Activated CD4-positive, alpha-beta memory T cell treated with anti-CD3 and anti-CD28 coated beads, Interleukin-2, amount 10 ng/mL, durations not matched to agents 7 days and 5 days (primary cell): ENCODE data around the gene RING1. TPM values are rescaled to one million over a fixed set of nuclear protein-coding genes. Genes with fewer than 3 reads are reported as not detected.

ENCODE experiments used
- CTCF ChIA-PET: fragments of 350-600 bp; sonication (Branson Sonifier 250); formaldehyde crosslinking; loops from one replicate; lab custom pipeline; 2021; ENCODE audit warnings: antibody characterized with exemption, inconsistent platforms; lab: Charles Lee
- POLR2A ChIA-PET: fragments of 350-600 bp; sonication (Branson Sonifier 250); formaldehyde crosslinking; loops from one replicate; lab custom pipeline; 2021; ENCODE audit warnings: antibody characterized with exemption; lab: Charles Lee
- DNase-seq: peaks from one replicate; pipeline ENCODE4 v3.0.0-alpha.2; 2020
- H3K27ac Mint-ChIP-seq: one replicate; pipeline ENCODE4 v1.8.0; 2021; ENCODE audit warnings: mild to moderate bottlenecking, mixed read lengths
- H3K27me3 Mint-ChIP-seq: one replicate; pipeline ENCODE4 v1.8.0; 2021; ENCODE audit warnings: mixed read lengths
- H3K36me3 Mint-ChIP-seq: one replicate; pipeline ENCODE4 v1.8.0; 2021; ENCODE audit warnings: low read depth, mixed read lengths
- H3K4me1 Mint-ChIP-seq: one replicate; pipeline ENCODE4 v1.8.0; 2021; ENCODE audit warnings: mixed read lengths
- H3K4me3 Mint-ChIP-seq: one replicate; pipeline ENCODE4 v1.8.0; 2021; ENCODE audit warnings: mild to moderate bottlenecking, mixed read lengths
- H3K9me3 Mint-ChIP-seq: one replicate; pipeline ENCODE4 v1.8.0; 2021; ENCODE audit warnings: mixed read lengths
- total RNA-seq, 2 experiments: library from RNA; stranded (reverse); gene quantifications; one replicate each; pipeline ENCODE4 v1.2.3, GENCODE V29; 2021

Gene RING1
- total RNA-seq, 2 experiments from 2014 or later: 29.7 to 32.1 TPM

GRCh38 chr6:33175436-33176069 is 32.7 kb upstream of the RING1 start:
- ChIA-PET POLR2A (no interaction called here), CTCF (no interaction called here)

GRCh38 chr6:33176906-33177305 is 31.4 kb upstream of the RING1 start:
- no peak for DNase-seq
- no peaks in the 10 kb centered on the region for H3K4me1 Mint-ChIP-seq
- H3K9me3 Mint-ChIP-seq: no peaks in the 10 kb centered on the region
- no peak overlapping the region for H3K4me3 Mint-ChIP-seq
- ChIA-PET POLR2A (no interaction called here), CTCF (no interaction called here)
- H3K27me3 Mint-ChIP-seq: peaks cover 5% of the 10 kb centered on the region
- no peak overlapping the region for H3K27ac Mint-ChIP-seq
- H3K36me3 Mint-ChIP-seq: no peaks in the 10 kb centered on the region

More at GRCh38 chr6:33175436-33176069, 32.7 kb upstream of the RING1 start:
- DNase-seq: no peak
- H3K9me3 Mint-ChIP-seq: no peaks in the 10 kb centered on the region
- H3K4me3 Mint-ChIP-seq: no peak overlapping the region
- peaks cover 5% of the 10 kb centered on the region for H3K27me3 Mint-ChIP-seq
- no peak overlapping the region for H3K27ac Mint-ChIP-seq
- no peaks in the 10 kb centered on the region for H3K36me3 Mint-ChIP-seq
- no peaks in the 10 kb centered on the region for H3K4me1 Mint-ChIP-seq

DNA sequence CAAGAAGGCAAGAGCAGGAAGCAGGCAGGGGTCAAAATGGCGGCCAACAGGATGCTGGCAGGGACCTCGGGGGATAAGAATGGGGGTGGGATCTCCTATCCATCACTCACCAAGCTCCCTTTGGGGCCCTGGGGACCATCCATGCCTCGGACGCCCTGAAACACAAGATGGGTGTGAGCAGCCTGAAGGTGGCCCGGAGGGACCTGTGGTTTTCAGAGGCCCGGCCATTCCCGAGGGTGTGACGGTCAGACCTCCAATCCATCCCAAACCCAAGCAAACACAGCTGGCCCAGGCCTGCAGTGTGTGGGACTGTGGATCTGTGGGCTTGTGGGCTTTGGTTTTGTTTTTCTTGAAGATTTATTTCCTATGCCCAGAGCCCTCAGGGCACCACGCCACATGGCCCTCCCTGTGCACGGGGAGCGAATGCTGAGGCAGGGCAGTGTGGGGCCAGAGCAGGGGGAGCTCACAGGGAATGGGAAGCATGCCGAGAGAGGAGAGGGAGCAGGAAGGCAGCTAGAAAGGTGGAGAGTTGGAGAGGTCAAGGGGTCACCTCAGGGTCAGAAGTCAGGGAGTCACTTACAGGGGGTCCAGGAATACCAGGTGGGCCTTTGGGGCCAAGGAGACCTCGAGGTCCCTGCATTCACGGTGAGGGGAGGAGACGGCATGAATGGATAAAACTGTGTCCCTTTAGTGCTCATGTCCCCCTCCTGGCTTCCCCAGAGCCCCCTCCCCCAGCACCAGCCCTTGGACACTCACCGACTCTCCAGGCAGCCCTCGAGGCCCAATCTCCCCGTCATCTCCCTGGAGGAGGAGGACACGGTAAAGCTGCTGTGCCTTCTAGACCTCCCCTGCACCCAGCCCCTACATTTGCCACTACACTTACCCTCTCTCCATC is 30.5 kb upstream of the RING1 start:
- H3K4me3 Mint-ChIP-seq: no peak overlapping the region
- no peak for DNase-seq
- ChIA-PET CTCF (no interaction called here), POLR2A (no interaction called here)
- no peak overlapping the region for H3K27ac Mint-ChIP-seq
- H3K4me1 Mint-ChIP-seq: peaks cover 3% of the 10 kb centered on the region
- H3K36me3 Mint-ChIP-seq: peaks cover 3% of the 10 kb centered on the region
- H3K27me3 Mint-ChIP-seq: peaks cover 5% of the 10 kb centered on the region
- peaks cover 2% of the 10 kb centered on the region for H3K9me3 Mint-ChIP-seq

- H3K4me1 Mint-ChIP-seq: peaks cover 14% of the 10 kb centered on the region
- POLR2A ChIA-PET: no interaction called here
Measured at GRCh38 chr6:33178755-33179475, 29.4 kb upstream of the RING1 start.

DNA sequence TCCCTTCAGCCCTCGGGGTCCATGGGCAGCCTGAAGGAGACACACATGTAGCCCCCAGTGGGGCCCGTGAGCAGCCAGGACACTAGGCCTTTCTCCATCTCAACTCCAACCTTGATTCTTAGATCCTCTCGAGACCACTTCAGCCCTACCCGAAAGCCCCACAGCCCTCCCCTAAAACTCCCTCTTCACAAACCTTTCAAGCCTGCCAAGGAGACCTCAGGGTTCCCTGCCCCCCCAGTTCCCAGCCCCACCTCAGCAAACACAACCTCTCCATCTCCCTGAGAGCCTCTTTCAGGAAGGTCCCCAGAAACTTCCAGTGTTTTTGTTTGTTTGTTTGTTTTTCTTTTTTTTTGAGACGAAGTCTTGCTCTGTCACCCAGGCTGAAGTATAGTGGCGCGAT is 27.2 kb upstream of the RING1 start:
- Mint-ChIP-seq H3K4me1 (peaks cover 23% of the 10 kb centered on the region), H3K4me3 (no peak overlapping the region), H3K27me3 (peaks cover 4% of the 10 kb centered on the region), H3K9me3 (peaks cover 17% of the 10 kb centered on the region), H3K36me3 (peaks cover 23% of the 10 kb centered on the region), H3K27ac (no peak overlapping the region)
- ChIA-PET POLR2A (no interaction called here), CTCF (interaction anchor here (1.2 kb wide), 1 partner anchor 67 kb away, joined by 4 read pairs; no protein-coding TSS in a partner anchor)
- DNase-seq: no peak

More at GRCh38 chr6:33178755-33179475, 29.4 kb upstream of the RING1 start:
- peaks cover 14% of the 10 kb centered on the region for H3K36me3 Mint-ChIP-seq
- H3K27me3 Mint-ChIP-seq: peaks cover 5% of the 10 kb centered on the region
- CTCF ChIA-PET: interaction anchor here (1.7 kb wide), 1 partner anchor 18 kb away, joined by 7 read pairs; no protein-coding TSS in a partner anchor
- H3K27ac Mint-ChIP-seq: no peak overlapping the region
- H3K9me3 Mint-ChIP-seq: peaks cover 14% of the 10 kb centered on the region
- no peak overlapping the region for H3K4me3 Mint-ChIP-seq
- DNase-seq: no peak

DNA sequence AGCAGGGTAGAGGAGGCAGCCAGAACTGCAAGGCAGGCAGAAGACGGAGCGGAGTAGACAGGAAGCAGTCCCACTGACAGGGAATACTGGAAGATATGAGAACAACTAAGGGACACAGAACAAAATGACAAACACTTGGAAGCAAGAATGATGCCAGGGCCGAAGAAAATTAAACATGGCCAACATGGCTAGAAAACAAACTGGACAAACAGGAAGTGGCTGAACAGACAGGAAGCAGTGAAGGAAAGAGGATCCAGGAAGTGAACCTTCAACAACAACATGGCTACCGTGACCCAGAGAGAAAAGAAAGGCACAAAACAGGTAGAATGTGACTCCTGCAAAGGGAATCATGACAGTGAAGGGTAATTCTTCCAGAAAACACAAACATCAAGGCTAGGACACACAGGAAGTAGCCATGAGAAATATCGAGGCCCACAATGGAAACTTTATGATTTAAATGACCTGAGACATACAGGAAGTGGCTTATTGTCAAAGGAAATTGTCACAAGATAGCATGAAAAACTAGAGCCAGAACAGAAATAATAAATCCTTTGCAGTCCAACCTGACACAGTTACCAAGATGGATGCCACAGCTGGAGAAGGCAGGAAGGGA is 25.1 kb upstream of the RING1 start:
- Mint-ChIP-seq H3K4me3 (no peak overlapping the region), H3K4me1 (peaks cover 23% of the 10 kb centered on the region), H3K27ac (peak overlapping the region; percentile 90), H3K9me3 (peaks cover 17% of the 10 kb centered on the region), H3K27me3 (peaks cover 17% of the 10 kb centered on the region), H3K36me3 (peaks cover 23% of the 10 kb centered on the region)
- ChIA-PET CTCF (interaction anchor here (1.0 to 1.7 kb wide), 4 partner anchors 14 to 250 kb away, joined by 3 to 12 read pairs (median 6); no protein-coding TSS in a partner anchor), POLR2A (interaction anchor here (0.8 to 1.5 kb wide), 10 partner anchors 9 to 229 kb away, joined by 3 to 8 read pairs (median 5); partner anchors contain the start of genes COL11A2, PFDN6, RING1 and RXRB)
- DNase-seq: no peak

DNA sequence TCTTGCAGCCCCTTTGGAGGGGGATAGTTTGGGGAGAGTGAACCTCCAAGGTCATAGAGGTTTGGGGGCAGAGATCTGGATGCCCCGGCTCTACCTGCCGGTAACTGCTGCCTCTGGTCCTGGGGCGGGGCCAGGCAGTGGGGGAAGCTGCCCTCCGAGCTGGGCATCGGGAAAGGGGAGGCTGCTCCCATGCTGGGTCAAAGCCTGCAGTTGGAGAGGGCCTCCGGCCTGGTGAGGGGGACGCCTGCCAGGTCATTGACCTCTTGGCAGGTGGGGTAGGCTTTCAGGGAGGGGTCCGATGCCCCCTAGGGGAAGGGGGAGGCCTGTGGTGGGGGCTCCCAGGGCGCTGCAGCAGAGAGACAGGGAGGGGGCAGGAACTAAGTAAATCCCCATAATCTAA is 23.1 kb upstream of the RING1 start:
- peaks cover 21% of the 10 kb centered on the region for H3K27me3 Mint-ChIP-seq
- ChIA-PET CTCF (no interaction called here), POLR2A (no interaction called here)
- H3K36me3 Mint-ChIP-seq: peaks cover 23% of the 10 kb centered on the region
- H3K4me1 Mint-ChIP-seq: peaks cover 23% of the 10 kb centered on the region
- no peak overlapping the region for H3K4me3 Mint-ChIP-seq
- no peak overlapping the region for H3K27ac Mint-ChIP-seq
- H3K9me3 Mint-ChIP-seq: peaks cover 17% of the 10 kb centered on the region
- no peak for DNase-seq

GRCh38 chr6:33185654-33186187 is 22.6 kb upstream of the RING1 start:
- peaks cover 23% of the 10 kb centered on the region for H3K4me1 Mint-ChIP-seq
- peaks cover 17% of the 10 kb centered on the region for H3K9me3 Mint-ChIP-seq
- peaks cover 24% of the 10 kb centered on the region for H3K27me3 Mint-ChIP-seq
- POLR2A ChIA-PET: no interaction called here
- CTCF ChIA-PET: no interaction called here
- peaks cover 23% of the 10 kb centered on the region for H3K36me3 Mint-ChIP-seq
- no peak for DNase-seq
- H3K27ac Mint-ChIP-seq: no peak overlapping the region
- no peak overlapping the region for H3K4me3 Mint-ChIP-seq

DNA sequence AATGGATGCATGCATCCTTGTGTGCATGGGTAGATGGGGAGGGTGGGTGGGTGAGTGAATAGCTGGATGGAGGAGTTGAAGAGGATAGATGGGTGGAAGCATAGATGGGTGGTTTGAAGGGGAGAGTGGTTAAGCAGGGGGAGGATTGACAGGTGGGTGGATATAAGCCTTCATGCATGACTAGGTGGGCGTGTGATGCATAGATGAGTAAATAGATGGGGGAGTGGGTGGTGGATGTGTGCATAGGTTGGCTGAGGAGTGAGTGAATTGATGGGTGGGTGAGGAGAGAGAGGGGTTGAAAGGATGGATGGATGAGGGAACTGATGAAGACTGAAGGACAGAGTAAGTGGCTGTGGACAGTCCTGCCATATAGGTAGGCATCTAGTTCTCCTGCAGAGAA is 20.5 kb upstream of the RING1 start:
- Mint-ChIP-seq H3K4me3 (no peak overlapping the region), H3K27me3 (peaks cover 43% of the 10 kb centered on the region), H3K36me3 (peaks cover 19% of the 10 kb centered on the region), H3K9me3 (peaks cover 14% of the 10 kb centered on the region), H3K27ac (no peak overlapping the region), H3K4me1 (peaks cover 24% of the 10 kb centered on the region)
- CTCF ChIA-PET: no interaction called here
- POLR2A ChIA-PET: no interaction called here
- no peak for DNase-seq

DNA sequence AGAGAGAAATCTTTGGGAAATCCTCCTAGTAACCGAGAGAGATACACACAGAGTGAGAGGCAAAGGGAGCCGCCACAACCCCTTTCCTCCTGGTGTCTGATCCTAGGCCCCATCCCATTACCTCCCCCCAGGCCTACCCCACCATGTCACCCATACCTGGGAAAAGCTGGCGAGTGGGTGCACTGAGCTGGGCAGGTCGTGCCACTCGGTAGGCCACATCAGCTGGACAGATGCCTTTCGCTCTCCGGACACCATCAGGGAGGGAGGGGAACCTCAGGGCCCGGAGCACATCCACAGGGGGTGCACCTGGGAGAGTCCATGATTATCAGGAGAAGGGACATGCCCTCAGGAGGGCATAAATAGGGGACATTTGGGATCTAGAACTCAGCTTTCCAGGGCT is 19.1 kb upstream of the RING1 start:
- no peak overlapping the region for H3K27ac Mint-ChIP-seq
- H3K27me3 Mint-ChIP-seq: peaks cover 48% of the 10 kb centered on the region
- H3K4me3 Mint-ChIP-seq: no peak overlapping the region
- peaks cover 12% of the 10 kb centered on the region for H3K4me1 Mint-ChIP-seq
- H3K9me3 Mint-ChIP-seq: peaks cover 3% of the 10 kb centered on the region
- DNase-seq: no peak
- ChIA-PET CTCF (no interaction called here), POLR2A (no interaction called here)
- peaks cover 12% of the 10 kb centered on the region for H3K36me3 Mint-ChIP-seq

DNA sequence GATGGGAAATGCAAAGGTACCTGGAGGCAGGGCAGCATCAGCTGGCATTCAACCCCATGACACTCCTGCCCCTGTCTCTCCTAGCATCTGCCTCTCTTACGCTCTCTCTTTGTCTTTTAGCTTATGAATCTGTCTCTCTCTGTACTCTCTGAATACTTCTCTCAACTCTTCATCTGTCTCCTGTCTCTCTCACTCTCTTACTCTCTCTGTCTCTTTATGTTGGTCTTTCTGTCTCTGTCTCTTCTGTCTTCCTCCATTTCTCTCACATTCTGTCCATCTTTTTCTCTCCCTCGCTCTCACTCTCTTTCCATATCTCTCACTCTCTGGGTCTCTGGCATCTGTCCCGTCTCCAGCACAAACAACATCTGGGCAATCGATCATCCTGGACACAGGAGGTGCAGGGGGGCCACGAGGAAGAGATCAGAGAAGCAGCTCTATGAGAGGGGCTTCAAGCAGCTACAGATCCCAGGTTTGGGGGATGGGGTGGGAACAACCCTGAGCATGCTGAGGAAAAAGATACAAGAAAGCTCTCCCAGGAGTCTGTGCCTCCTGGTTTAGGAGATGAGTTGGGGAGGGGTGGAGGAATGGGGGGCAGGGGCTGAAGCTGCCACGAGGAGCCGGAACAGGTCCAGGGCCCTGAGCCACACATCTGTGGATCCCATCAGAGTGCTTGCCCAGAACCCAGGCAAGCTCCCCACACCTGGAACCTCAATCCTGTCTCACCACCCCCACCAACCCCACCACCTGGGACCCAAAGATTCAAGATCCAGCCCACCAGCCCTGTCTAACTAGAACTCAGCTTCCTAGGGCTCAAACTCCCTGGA is 18.5 kb upstream of the RING1 start:
- H3K4me1 Mint-ChIP-seq: peaks cover 5% of the 10 kb centered on the region
- H3K27me3 Mint-ChIP-seq: peaks cover 48% of the 10 kb centered on the region
- DNase-seq: no peak
- H3K9me3 Mint-ChIP-seq: no peaks in the 10 kb centered on the region
- H3K36me3 Mint-ChIP-seq: peaks cover 12% of the 10 kb centered on the region
- POLR2A ChIA-PET: interaction anchor here (0.8 to 0.9 kb wide), 2 partner anchors 15 to 19 kb away, joined by 3 to 5 read pairs; partner anchors contain the start of gene RING1
- H3K4me3 Mint-ChIP-seq: no peak overlapping the region
- CTCF ChIA-PET: no interaction called here
- no peak overlapping the region for H3K27ac Mint-ChIP-seq
